AML-193 (cell line): ENCODE results near the gene ZBED4.

Experiments
- DNase-seq, 2 experiments: peaks; one replicate each; lab custom pipeline; 2025; lab: John Stamatoyannopoulos, UW

ZBED4 gene

DNA sequence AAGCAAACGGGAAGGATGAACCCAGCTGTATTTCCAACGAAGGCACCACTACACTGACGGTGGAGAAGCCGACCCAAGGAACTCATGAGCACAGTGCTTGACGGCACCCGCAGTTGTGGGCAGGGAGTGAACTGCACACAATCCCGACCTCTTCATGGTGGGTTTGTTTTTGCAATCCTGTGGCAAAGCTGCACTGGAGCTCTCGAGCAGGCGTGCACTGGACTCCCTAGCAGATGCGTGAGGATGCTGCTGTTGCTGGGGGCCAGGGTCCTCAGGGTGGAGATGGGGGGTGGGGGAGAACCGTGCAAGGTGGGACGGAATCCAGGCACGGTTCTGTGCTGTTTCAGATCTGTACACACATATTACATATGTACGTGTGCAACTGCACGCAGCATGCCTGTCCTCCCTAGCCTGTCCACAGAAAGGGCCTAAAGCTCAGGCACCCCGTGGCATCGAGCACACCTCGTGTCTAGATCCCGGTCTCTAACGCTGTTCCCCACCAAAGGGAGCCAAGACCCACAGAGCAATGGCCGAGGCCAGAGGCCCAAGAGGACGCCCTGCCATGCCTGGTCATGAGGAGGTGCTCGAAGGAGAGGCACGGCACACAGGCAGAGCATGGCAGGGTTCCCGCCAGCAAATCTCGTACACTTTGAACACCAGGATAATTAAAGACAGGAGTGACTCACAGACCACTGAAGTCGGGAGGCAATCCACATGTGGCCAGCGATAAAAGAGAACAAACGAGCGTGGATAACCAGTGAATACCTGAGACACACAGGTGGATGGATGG, 47.0 kb downstream of the ZBED4 start:
- DNase-seq = no peak

DNA sequence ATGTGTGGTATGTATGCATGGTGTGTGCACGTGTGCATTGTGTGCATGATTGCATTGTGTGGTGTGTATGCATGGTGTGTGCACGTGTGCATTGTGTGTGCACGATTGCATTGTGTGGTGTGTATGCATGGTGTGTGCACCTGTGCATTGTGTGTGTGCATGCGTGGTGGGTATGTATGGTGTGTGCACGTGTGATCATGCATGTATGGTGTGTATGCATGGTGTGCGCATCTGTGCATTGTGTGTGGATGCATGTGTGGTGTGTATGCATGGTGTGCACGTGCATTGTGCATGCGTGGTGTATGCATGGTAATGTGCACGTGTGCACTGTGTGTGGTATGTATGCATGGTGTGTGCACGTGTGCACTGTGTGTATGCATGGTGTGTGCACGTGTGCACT, 47.8 kb downstream of the ZBED4 start:
- DNase-seq = no peak

DNA sequence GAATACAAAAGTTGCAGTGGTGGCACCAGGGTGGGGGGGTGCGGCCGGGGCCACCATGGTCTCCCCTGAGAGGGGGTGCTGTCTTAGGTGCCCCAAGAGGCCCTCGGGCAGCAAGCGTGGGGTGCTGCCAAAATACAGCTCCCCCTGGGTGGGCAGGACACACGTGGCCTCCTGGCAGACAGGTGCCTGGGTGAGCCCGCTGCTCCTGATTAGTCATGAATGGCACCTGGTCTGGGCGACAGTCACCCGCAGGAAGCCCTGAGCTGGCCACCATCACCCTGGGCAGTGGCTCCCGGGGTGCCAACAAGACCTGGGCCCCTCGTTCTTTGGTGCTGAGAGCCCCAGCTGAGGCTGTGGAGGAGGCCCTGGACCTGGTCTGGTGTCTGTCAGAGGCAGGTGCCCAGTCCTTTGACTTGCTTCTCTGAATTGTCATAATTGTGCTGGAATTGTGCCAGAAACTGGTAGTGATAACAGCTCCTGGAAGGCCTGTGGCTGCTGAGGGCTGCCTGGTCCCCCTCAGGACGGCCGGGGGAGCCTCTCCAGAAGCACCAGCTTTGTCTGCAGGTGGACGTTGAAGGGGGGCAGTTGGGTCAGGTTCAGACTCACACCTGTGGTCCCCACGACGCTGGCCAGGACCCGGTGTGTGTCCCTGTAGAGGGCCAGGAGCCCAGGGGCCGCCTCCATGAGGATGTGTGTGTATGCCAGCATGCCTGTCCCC, 49.8 kb downstream of the ZBED4 start:
- DNase-seq = no peak

DNA sequence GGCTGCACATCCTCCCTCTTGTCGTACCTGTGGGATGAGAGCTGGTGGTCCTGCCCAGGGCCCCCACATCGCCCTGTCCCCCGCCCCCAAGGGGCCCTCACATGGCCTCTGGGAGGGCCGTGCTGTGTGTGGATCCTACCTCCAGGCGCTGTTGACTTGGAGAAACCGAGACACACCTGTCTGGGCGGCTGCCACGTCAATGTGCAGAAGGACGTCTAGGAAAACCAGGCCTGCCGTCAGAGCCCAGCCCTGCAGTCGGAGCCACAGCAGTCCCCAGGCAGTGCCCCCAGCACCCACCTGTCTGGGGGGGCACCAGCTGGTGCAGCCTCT, 50.4 kb downstream of the ZBED4 start:
- no peak for DNase-seq

DNA sequence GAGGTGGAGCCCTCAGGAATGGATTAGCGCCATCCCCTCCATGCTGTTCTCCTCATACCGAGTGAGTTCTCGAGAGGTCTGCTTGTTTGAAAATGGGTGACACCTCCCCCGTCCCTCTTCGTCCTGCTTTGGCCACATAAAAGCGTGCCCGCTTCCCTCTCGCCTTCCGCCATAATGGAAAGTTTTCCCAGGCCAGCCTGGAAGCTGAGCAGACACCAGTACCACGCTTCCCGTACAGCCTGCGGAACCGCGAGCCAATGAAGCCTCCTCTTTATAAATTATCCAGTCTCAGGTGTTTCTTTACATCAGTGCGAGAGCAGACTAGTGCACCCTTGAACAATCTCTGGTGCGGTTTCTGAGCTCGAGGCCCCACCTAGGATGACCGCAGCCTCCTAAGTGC, 51.8 kb downstream of the ZBED4 start:
- no peak for DNase-seq

DNA sequence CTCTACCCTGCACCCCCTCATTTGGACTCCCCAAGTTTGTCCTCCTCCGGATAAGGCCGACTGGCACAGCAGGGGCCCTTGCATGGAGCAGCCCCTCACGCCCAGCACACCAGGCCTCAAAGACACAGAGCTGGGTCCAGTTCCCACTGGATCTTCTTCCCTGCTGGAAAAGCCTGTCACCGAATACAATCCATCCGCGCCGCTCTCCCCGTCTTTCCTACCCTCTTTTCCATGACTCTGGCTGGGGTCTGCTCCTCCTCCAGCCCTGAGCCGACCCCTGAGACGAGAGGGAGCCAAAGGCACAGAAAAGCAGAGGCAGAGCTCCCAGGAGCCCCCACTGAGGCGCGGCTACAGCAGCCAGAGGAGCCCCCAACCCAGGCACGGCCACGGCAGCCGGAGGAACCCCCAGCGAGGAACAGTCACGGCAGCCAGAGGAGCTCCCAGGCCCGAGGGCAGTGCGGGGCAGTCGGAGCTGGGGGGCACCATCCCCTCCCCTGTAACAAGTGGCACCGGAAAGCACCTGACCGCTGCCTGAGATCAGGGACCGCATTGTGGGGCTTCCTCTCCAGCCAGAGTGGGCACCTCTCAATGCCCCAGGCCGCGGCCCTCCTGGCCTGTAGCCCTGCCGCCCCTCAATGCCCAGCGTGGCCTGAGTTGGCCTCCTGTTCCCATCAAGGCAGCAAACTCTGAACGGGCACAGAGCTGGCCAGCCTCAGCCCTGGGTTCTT, 52.6 kb downstream of the ZBED4 start:
- no peak for DNase-seq

DNA sequence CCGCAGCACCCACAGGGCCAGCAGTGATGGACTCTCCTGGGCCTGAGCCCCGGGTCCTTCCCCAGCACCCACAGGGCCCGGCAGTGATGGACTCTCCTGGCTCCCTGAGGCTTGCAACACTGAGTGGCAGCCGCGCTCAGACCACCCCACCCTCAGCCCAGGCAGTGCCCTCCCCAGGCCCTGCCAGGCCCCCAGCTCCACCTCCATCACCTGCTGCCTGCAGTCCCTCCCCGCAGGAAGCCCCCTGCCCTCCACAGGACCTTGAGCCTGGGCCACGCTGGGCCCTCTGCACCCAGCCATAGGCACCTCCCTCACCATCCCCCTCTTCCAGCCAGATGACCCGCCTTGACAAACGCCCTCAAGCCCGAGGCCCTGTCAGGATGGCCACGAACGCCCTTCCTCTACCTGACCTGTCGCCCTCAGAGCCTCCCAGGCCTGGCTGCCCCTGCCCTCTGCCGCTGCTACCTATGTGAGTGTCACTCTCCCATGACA, 53.2 kb downstream of the ZBED4 start:
- DNase-seq = no peak

DNA sequence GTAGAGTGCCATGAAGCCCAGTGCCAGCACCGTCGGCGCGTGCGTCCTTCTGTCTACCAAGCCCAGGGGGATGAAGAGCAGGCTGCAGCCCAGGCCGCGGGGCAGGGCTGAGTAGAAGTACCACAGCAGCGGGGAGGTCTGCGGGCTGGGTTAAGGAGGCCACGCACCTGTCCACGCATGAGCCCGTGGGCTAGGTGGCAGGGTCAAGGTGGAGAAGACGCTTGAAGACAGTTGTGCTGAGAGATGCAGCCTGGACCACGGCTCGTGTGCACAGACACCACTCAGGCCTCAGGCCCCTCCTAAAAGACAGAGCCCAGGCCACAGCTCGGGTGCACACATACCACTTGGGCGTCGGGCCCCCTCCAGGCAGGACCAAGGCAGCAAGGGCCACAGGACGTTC, 54.2 kb downstream of the ZBED4 start:
- DNase-seq = no peak

DNA sequence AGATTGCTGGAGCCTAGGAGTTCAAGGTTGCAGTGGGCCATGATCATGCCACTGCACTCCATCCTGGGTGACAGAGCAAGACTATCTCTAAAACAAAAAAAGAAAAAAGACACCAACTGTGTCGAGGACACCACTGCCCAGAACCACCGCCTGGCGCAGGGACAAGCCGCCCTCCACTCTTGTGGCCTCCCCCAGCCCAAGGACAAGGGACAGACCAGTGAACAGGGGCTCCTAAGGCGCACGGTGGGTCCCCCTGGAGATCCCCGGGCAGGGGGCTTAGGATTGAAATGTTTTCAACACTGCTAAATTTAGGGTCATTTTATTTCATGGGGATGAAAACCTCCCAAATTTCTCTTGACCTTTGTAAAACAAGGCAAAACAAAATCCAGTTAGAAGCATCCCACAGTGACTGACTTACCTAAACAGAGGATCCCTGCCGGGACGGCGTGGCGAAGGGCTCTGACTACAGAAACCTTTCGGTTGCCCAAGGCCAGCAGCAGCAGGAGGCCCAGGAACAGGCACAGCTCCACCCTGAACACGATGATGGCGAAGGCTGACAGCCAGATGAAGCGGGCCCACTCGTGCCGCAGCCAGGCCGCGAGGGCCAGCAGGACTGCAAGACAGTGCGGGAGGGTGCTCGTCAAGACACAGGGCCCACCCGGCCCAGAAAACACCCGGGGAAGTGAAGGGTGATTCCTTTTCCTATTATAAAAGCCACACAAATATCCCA, 56.0 kb downstream of the ZBED4 start:
- no peak for DNase-seq

DNA sequence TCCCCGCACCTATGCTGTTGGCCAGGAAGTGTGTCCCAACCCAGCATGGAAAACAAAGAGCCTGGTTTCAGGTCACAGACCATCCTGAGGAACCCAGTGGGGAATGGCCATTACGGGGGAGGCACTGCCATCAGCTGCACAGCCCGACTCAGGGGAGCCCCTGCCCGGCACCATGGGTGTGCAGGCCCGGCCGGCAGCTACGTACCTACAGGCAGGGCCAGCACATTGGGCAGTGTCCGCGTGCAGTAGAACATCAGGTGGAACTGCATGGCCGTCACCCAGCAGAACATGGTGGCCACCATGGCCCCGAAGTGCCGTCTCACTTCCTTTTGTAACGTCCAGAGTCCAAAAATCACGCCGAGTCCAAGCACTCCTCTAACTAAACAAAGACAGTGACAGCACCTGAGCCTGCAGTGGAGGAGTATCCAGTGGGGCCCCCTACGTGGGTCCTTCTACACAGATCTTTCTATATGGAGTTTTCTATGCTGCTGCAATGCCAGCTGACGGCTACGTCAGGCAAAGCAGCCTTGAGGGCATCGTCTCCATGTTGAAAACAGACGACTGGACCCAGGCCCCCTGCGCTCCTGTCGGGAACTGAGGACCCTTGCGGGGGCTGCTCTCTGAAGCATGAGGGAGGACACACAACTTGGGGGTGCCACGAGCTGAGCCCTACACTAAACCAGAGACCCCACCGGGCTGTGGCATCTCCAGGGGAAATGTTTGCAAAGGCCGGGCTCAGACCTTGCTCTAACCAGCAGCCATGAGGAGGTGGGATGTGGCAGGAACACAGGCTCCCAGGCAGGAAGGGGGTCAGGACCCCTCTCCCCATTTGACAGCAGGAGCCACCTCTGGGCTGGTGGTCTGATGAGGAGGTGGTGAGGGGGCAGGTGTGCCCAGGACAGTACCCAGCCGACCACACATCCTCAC, 56.8 kb downstream of the ZBED4 start:
- no peak for DNase-seq

DNA sequence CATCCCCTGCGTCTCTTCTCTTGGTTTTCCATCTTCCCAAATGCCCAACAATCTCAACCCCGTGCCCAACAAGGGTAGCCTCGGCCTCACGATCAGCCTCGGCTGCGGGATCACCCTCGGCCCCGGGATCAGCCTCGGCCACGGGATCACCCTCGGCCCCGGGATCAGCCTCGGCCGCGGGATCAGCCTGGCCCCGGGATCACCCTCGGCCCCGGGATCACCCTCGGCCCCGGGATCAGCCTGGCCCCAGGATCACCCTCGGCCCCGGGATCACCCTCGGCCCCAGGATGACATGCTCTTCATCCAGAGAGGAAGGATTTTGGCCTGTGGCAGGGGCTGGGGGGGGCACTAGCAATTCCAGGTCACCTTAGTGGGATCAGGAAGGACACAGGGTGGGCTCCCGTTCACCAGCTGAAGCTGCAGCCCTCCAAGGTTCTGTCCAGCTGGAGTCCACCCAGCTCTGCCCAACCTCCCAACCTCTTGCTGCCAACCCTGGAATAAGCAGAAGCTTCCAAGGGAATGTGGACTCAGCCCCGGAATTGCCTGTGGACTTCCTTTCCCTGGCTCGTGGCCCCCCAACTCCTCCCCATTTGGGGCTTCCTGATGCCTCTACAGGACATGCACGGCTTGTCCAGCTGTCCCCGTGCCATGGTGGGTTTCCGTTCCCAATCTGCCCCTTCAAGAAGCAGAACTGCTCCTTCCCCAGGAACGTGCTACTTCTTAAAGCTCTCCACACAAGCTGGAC, 58.4 kb downstream of the ZBED4 start:
- DNase-seq = no peak

DNA sequence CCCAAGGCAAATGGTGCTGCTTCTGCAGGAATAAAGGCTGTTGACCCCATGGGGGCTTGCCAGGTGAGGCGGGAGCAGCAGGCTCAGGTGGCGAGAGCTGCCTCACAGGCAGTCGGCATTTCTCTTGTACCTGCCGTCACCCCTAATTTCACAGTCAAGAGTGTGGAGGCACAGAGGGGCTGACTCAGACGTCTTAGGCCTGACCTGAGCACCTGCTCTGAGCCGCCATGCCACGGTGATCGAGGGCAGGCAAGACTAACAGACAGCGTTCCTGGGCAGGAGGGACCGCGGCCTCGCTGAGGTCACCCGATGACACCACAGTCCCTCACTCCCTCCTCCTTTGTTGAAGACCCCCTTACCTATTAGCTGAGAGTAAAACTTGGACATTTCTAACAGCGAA, 59.4 kb downstream of the ZBED4 start:
- DNase-seq = no peak

DNA sequence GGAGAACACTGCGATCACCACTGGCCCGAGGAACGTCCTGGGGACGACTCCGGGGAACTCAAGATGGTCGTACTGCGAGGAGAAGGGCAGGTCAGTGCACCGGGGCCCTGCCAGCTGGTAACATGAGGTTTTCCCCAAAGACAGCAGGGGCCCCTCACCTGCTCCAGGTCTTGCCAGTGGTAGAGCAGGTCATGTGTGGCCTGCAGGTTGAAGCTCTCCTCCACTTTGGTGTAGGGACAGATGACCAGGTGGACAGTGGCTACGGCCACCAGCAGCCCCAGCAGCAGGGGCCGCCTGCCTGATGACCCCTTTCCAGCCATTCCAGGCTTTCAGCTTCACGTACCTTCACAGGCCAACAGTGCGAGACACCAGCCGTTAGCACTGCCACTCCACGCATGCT, 59.8 kb downstream of the ZBED4 start:
- DNase-seq = no peak

DNA sequence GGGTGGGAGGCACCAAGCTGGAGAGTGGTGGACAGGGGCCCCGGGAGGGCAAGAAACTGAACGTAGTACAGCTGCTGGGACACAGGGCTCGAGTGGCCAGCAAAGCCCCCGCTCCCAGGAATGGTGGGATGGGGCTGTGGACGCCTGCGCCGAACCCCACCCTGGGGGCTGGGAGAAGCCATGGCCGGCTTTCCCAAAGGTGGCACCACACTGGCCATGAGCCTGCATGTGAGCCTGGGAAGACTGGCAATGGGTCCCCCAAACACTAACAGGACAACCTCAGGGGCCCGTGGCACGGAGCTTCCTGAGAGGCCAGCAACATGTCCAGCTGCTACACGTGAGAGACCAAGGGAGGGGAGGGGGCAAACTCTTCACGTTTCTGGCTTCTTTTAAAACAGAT, 60.6 kb downstream of the ZBED4 start:
- DNase-seq = no peak

DNA sequence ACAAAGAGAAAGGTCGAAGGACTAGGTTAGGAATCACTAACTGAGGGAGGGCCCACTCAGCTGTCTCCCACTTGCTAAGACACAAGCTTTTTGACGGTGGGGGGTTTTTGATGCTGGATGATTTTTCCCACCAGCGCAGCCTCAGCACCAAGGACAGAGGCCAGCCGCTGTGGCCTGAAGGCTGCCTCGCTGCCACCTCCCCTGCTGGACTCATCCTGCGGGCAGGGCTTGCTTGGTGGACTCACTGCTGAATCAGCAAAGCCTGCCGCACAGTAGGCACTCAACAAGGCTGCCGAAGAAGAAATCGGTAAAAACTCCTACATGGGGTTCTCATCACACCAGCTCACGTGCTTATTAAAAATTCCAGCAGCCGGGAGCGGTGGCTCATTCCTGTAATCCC, 62.0 kb downstream of the ZBED4 start:
- DNase-seq = no peak

DNA sequence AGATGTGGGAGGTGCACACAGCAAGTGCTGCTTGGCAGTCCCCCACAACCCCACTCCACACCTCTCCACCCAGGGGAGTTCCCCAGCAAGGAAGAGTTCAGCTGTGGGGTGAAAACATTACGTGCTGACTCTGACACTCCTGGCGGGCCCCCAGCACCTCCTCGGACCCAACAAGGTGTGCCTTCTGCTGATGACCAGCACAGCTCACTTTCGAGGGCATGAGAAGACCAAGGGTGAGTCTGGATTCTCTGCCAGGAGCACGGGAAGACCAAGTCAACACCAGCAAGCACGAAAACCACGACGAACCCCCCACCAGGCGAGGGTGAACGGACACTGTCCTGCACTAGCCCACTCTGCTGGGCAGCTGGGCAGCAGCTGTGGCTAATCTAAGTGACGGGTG, 63.2 kb downstream of the ZBED4 start:
- no peak for DNase-seq

DNA sequence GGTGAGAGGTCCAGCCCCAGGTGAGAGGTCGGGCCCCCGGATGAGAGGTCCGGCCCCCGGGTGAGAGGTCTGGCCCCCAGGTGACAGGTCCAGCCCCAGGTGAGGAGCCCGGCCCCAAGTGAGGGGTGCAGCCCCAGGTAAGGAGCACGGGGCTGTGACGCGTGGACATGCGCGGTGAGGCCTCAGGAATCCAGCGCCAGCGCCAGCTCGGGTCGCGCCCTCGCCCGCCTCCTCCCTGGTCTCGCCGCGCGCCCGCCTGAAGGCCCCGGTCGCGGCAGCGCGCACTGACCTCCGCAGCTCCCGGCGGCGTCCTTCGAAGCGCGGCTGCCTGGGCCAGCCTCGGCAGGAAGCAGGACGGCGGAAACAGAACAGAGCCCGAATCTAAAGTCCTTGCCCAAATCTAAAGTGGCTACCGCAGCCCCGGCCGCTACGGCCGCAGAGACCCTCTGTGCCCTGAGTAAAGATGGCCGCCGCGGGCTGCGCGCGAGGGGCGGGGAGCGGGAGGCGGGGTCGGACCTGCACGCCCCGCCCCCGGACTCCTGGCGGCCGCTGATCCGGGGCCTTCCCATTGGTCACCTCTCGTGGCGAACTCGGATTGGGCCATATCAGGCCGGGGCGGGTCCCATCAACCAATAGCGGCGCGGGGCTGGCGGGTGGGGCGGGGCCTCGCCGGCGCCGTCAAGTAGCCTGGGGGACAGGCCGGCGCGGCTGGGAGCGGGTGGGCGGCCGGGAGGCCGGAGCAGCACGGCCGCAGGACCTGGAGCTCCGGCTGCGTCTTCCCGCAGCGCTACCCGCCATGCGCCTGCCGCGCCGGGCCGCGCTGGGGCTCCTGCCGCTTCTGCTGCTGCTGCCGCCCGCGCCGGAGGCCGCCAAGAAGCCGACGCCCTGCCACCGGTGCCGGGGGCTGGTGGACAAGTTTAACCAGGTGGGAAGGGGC, 64.6 kb downstream of the ZBED4 start, which contains the start of the genes ALG12 and CRELD2:
ALG12 (minus strand) TSS at position 465 of the 937 bp plus-strand sequence. CDS start 4,673 bp downstream, outside the sequence.
CRELD2 (plus strand) TSS at position 661 of the 937 bp plus-strand sequence; CDS start at position 797, 136 bp downstream.
- peak; percentile 84 to 90 for DNase-seq

DNA sequence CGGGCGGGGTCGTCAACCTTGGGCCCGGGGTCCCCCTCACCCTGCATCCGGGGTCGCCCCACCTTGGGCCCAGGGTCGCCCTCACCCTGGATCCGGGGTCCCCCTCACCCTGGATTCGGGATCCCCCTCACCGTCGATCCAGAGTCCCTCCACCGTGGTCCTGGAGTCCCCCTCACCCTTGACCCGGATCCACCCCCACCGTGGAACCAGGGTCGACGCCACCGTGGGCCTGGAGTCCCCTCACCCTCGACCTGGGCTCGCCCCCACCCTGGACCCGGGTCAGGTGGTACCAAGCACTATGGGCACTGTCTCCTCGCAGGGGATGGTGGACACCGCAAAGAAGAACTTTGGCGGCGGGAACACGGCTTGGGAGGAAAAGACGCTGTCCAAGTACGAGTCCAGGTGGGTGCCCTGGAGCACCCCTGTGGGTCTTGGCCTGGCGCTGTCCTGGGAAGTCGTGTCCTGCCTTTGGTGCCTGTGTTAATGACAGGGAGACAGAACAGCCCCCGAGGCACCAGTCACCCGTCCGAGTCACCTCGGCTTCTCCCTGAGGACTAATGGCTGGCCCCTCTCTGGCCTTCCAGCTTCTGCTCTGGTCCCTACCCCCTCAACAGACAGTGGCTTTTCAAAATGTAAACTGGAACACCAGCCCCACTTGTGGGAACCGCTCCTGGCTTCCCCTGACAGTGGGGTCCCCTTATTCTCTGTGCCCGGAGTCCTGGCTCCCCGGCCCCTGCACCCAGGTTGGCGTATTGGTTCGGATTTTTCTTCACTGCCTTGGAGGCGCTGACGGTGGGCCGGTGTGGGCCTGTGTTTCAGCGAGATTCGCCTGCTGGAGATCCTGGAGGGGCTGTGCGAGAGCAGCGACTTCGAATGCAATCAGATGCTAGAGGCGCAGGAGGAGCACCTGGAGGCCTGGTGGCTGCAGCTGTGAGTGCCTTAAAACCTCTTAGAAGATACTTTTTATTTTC, 65.6 kb downstream of the ZBED4 start:
- DNase-seq = no peak
